HG03045 (cell line): ENCODE data around the gene EPB41L5.
"Not testable (repeated sequence)": the region's sequence is repeated elsewhere in the genome, so short reads cannot be mapped to it uniquely, and the experiment has no call there.

Source experiments
- ATAC-seq: cut with Tn5 transposase; IDR thresholded peaks from one replicate; pipeline ENCODE4 v1.9.1; 2021; ENCODE audit warnings: mild to moderate bottlenecking, moderate library complexity; ENCODE audit not compliant: unreplicated experiment

The EPB41L5 gene

GRCh38 chr2:120029672-120030640 is 17.1 kb downstream of the EPB41L5 start:
- no peak for ATAC-seq

GRCh38 chr2:120032297-120032696 is 19.4 kb downstream of the EPB41L5 start:
- no peak for ATAC-seq

DNA sequence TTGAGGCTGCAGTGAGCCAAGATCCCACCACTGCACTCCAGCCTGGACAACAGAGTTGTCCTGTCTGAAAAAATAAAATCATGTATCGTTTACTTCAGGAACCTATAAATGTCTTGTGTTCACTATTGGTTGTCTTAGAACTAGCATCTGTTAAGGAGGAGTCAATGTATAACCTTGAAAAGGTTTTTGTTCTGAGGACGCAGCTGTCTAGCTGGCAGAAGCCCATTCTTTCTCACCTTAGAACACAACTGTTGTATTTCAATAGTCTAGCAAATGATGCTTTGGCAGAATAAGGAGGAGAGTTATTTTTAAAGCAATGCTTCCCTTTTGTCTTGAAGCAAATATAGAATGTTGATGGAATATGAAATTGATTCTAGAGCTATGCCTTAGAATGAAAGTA is 21.1 kb downstream of the EPB41L5 start:
- no peak for ATAC-seq

DNA sequence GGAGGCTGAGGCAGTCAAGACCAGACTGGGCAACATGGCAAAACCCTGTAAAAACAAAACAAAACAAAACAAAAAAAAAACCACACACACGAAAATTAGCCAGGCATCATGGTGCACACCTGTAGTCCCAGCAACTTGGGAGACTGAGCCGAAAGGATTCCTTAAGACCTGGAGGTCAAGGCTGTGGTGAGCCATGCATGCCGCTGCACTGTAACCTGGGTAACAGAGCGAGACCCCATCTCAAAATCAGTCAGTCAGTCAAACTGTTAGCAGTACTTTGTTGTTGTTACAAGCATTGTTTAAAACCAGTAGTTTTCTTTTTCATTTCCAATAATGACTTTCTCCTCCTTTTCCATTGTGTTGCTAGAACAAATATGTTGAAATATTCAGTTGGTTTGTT is 21.7 kb downstream of the EPB41L5 start:
- ATAC-seq = no peak

DNA sequence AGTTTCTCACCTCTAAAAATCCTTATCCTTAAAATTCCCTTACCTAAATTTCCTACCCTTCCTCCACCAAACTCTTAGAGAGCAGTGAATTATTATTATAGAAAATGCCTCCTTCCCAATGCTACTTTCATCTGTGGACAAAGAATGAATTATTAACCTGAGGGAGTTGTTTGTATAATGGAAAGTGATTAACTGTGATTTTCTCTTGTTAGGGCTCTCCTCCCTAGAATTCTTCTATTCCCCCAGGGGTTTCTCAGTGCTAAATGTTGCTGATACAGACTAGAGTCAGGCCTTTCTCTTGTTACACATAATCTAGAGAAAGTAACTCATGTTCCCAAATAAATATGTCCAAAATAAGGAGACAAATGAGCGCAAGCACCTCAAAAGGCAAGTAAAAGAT is 23.3 kb downstream of the EPB41L5 start:
- ATAC-seq = no peak

DNA sequence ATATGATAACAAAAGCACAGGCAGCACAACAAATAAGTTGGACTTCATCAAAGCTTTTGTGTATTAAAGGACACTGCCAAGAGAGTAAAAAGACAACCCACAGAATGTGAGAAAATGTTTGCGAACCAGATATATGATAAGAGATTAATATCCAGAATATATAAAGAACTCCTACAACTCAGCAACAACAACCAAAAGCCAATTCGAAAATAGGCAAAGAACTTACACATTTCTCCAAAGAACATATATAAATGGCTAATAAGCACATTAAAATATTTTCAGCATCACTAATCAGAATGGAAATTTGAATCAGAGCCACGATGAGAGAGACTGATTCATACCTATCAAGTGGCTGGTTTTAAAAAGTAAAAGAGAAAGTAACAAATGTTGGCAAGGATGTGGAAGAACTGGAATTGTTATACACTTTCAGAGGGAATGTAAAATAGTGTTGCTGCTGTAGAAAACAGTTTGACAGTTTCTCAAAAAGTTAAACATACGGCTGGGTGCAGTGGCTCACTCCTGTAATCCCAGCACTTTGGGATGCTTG is 25.2 kb downstream of the EPB41L5 start:
- ATAC-seq = no peak

DNA sequence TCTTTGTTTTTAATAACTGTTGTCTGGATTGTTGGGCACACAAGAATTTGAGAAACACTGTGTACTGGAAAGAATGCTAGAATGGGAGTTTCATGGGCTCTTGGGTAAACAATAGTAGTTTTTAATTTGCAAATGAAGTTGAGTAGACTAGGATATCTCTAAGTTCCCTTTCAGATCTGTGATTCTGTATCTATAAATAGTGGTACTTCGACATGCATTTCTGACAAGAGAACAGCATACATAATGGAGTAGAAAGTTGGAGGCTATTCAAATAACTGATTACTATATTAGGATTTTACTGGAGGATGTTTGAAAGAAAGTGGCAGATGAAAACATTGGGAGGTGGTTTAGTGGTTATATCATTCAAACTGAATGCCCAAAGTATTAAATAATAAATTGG is 29.5 kb downstream of the EPB41L5 start:
- ATAC-seq = no peak

- ATAC-seq = no peak
Measured at GRCh38 chr2:120044336-120044735, 31.5 kb downstream of the EPB41L5 start.

DNA sequence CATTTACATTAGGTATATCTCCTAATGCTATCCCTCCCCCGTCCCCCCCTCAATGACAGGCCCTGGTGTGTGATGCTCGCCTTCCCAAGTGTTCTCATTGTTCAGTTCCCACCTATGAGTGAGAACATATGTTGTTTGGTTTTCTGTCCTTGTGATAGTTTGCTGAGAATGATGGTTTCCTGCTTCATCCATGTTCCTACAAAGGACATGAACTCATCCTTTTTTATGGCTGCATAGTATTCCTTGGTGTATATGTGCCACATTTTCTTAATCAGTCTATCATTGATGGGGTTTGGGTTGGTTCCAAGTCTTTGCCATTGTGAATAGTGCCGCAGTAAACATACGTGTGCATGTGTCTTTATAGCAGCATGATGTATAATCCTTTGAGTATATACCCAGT is 32.9 kb downstream of the EPB41L5 start:
- ATAC-seq = not testable (repeated sequence)

DNA sequence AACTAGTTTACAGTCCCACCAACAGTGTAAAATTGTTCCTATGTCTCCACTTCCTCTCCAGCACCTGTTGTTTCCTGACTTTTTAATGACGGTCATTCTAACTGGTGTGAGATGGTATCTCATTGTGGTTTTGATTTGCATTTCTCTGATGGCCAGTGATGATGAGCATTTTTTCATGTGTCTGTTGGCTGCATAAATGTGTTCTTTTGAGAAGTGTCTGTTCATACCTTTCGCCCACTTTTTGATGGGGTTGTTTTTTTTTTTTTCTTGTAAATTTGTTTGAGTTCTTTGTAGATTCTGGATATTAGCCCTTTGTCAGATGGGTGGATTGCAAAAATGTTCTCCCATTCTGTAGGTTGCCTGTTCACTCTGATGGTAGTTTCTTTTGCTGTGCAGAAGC is 33.4 kb downstream of the EPB41L5 start:
- ATAC-seq = not testable (repeated sequence)

DNA sequence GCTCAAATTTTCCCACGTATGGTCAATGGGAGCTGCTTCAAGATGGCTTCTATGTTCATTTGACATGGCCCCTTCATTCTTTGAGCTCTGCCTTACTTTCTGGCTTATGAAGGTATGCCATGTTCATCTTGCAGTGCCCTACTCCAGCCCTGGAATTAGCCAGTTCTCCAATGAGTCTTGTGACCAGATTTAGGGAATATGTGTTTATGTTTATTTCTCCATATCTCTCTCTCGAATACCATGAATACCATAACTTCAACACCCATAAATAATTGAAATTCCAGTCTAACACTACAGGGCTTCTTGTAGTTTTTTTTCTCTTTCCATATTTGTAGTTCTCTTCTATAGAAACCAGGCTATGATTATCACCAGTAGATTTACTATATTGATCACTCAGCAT is 39.7 kb downstream of the EPB41L5 start:
- ATAC-seq = no peak

GRCh38 chr2:120053891-120054290 is 41.0 kb downstream of the EPB41L5 start:
- no peak for ATAC-seq

DNA sequence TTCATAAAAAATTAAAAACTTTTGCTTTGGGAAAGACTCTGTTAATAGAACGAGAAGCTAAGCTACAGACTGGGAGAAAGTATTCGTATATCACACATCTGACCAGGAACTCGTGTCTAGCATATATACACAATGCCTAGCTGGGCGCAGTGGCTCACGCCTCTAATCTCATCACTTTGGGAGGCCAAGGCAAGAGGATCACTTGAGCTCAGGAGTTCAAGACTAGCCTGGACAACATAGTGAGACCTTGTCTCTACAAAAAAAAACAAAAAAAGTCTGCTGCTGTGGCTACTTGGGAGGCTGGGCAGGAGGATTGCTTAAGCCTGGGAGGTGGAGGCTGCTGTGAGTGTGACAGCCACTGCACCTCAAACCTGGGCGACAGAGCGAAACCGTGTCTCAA is 46.6 kb downstream of the EPB41L5 start:
- ATAC-seq = no peak

GRCh38 chr2:120060088-120060623 is 47.3 kb downstream of the EPB41L5 start:
- ATAC-seq = no peak

DNA sequence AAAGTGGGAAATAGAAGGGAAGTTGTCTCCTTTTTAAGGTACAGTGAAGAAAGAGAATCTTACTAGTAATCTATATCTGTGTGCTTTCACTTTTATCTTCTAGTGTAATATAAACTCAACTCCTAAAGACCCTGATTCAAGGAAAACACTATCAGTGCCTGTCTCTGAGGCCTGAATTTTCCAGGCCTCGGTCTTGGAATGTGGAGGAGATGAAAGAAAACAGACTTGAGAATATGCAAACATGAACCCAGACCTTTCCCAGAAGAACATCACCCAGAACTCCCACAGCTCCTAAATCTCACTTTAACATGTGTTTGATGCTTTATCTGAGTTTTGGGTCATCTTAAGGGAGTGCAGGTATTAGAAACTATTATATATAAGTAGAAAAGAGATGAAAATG is 51.8 kb downstream of the EPB41L5 start:
- no peak for ATAC-seq

GRCh38 chr2:120066800-120067547 is 54.1 kb downstream of the EPB41L5 start:
- ATAC-seq = no peak

DNA sequence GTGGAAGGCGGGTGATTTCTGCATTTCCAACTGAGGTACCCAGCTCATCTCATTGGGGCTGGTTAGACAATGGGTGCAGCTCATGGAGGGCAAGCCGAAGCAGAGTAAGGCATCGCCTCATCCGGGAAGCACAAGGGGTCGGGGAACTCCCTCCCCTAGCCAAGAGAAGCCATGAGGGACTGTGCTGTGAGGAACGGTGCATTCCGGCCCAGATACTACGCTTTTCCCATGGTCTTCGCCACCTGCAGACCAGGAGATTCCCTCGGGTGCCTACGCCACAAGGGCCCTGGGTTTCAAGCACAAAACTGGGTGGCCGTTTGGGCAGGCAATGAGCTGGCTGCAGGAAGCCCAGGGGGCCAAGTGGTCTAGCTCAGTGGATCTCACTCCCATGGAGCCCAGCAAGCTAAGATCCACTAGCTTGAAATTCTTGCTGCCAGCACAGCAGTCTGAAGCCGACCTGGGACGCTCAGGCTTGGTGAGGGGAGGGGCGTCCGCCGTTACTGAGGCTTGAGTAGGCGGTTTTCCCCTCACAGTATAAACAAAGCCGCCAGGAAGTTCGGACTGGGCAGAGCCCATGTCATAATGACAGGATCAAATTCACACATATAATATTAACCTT is 55.3 kb downstream of the EPB41L5 start:
- not testable (repeated sequence) for ATAC-seq

DNA sequence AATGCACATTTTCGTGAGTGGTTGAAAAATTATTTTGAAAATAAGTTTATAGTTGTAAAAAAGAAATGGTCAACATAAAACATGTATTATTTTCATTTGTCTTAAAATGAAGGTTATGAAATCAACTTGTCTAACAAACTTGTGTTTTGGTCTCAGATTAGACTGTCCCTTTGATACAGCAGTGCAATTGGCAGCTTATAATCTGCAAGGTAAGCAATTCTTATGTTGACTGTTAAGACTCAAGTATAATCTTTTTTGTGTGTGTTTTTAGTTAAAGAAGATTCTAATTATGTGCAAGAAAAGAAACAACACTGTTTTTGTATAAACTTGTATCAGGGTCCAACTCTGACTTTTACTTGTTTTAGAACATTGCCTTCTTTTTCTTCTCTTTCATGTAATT is 62.7 kb downstream of the EPB41L5 start:
- no peak for ATAC-seq

GRCh38 chr2:120077896-120078295 is 65.0 kb downstream of the EPB41L5 start:
- ATAC-seq = no peak

- no peak for ATAC-seq
Measured at GRCh38 chr2:120079647-120080046, 66.8 kb downstream of the EPB41L5 start.

GRCh38 chr2:120091436-120091835 is 78.6 kb downstream of the EPB41L5 start:
- no peak for ATAC-seq
